ENCODE measurements around the gene PEX13.

The PEX13 gene

DNA sequence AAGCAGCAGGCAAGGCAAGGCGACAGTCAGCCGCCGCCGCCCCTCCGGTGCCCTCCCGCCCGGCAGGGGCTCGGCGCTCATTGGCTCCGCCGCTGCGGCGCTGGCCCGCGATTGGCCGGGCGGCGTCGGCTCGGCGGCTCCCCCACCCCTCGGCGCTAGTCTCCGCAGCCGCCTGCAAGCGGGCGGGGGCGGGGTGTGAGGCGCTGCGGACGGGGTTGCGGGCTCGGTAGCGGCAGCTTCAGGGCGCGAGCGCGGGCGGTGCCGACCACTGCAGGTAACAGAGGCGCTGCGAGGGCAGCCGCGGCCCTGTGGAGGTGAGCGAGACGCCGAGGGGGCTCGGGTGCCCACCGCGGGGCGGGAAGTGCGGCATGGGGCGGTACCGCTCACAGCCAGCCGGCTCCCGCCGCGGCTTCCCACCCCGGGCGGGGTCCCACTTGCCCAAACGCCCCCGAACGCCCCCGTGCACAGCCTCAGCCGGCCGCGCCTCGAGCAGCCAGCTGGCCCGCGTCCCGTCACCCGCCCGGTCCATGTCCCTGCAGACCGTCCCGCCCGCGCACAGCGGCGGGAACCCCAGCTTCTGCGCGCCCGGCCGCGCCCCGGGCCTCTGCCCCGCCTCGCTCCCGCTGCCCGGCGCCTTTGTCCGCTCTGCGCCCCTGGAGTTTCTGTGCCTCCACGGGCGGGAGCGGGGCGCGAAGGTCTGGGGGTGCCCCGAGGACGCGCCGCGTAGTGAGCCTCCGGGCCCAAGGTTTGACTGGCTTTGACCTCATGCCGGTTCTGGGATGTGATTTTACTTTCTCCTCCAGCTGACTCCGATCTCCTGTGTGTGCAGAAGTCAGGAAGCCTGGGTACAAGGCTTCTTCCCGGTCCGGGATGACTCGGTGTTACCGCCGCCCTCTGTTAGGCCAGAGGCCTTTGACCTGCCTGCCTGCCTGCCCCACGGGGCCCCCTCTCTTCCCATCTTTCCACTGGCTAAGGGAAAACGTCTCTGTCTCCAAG, 48.5 kb downstream of the PEX13 start, which contains the start of gene SANBR:
Gene SANBR, plus strand, starts transcription at position 158 of the 996 bp plus-strand sequence. CDS start 4,480 bp downstream, outside the sequence.
- DNase-seq (ENCODE audit: low read depth in 2 of 2): peak; percentile 57 to 73

DNA sequence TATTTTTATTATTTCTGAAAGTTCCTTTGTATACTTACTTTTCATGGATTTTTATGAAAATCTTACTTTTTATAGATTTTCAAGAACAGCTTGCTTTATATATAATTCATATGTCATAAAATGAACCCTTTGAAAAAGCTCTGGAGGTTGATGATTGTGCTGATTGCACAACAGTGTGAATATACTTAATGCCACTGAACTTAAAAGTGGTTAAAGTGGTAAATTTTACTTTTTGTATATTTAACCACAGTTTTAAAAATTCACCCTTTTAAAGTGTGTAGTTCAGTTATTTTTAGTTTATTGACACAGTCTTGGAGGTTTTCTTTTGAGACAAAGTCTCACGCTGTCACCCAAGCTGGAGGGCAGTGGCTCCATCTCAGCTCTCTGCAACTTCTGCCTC, 56.6 kb downstream of the PEX13 start:
- DNase-seq (ENCODE audit: low read depth in 2 of 2): no peak

DNA sequence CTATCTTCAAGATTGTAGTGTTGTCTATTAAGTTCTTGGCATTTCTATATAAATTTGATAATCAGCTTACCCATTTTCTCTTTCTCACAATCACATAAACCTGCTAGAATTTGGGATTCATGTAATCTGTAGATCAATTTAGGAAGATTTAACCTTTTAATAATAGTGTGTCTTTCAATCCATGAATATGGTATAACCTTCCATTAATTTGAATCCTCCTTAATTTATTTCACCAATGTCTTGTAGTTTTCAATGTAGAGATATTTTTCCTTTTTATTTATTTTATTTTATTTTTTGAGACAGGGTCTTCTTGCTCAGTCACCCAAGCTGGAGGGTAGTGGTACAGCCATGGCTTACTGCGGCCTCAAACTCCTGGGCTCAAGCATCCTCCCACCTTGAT, 68.4 kb downstream of the PEX13 start:
- DNase-seq (ENCODE audit: low read depth in 2 of 2): no peak

DNA sequence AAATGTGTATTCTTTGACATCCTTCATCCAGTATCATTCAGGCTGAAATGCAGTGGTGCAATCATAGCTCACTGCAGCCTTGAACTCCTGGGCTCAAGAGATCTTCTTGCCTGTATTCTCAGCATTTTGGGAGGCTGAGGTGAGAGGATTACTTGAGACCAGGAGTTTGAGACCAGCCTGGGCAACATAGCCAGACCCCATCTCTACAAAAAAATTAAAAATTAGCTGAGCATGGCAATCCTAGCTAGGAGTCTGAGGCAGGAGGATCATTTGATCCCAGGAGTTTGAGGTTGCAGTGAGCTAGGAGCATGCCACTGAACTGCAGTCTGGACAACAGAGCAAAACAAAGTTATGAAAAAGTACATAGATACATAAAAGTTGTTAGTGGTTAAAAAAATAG, 72.3 kb downstream of the PEX13 start:
- DNase-seq (ENCODE audit: low read depth in 2 of 2): no peak

DNA sequence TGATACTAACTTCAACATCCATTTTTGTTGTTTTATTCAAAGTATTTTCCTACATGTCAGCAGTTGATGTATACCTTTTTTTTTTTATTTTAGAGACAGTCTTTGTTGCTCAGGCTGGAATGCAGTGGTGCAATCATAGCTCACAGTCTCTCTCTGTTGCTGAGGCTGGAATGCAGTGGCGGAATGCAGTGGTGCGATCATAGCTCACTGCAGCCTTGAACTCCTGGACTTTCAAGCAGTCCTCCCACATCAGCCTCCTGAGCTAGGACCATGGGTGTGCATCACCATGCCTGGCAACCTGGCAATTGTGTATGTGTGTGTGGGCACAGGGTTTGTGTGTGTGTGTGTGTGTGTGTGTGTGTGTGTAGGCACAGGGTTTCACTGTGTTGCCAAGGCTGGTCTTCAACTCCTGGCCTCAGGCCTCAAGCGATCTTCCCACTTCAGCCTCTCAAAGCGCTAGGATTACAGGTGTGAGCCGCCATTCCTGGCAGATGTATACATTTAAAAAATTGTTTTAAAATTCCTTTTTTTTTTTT, 72.9 kb downstream of the PEX13 start:
- DNase-seq (ENCODE audit: low read depth in 2 of 2): no peak

DNA sequence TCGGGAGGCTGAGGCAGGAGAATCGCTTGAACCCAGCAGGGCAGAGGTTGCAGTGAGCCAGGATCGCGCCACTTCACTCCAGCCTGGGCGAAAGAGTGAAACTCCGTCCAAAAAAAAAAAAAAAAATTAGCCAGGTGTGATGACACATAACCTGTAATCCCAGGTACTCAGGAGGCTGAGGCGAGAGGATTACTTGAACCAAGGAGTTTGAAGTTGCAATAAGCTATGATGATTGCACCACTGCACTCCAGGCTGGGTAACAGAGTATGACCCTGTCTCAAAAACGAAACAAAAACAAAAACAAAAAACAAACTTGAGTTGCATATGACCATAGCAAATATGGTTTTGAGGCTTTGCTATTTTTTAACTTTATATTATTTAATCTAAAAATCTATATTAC, 74.0 kb downstream of the PEX13 start:
- no peak for DNase-seq (ENCODE audit: low read depth in 2 of 2)

DNA sequence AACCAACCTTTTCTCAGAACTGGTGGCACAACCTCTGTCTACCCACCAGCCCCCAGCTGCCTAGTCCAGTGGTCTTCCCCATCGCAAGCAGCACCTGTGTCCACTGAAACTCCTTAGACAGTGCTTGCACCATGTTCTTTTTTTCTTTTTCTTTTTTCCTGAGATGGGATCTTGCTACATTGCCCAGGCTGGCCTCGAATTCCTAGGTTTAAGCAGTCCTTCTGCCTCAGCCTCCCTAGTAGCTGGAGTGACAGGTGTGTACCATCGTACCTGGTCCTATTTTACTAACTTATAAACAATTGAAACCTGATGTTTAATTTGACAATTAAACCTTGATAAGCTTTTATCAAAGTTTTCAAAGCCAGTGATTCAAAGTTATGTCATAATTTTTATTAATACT, 78.9 kb downstream of the PEX13 start:
- DNase-seq (ENCODE audit: low read depth in 2 of 2): no peak

DNA sequence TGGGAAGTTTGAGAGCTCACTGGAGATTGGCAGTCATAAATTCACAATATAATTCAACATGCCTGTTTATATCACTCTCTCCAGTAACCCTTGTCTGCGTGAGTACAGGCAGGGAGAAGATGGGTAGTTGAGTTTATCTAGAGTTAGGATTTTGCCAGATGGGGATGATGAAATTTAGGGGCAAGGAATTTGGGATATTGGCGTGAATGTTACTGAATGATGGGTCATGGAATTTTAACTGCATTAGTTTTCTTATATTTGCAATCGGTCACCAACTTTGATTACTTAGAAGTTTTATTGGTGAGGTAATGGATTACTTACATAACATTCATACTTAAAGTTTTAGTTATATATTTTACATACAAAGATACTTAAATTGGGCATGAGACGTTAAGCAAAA, 83.3 kb downstream of the PEX13 start:
- DNase-seq (ENCODE audit: low read depth in 2 of 2): no peak
